Type B pancreatic cell (in vitro differentiated cells): ENCODE data around the gene TMEM87B. TPM values are rescaled to one million over a fixed set of nuclear protein-coding genes. Genes with fewer than 3 reads are reported as not detected.

Experiments used
- DNase-seq: peaks from one replicate; pipeline ENCODE4 v3.0.0; 2021; ENCODE audit warnings: mixed read lengths; ENCODE audit not compliant: unreplicated experiment; ENCODE audit errors: extremely low spot score
- H3K27ac Mint-ChIP-seq: 2 replicates; pipeline ENCODE4 v1.8.0; 2021; ENCODE audit warnings: mild to moderate bottlenecking, mixed read lengths
- H3K27me3 Mint-ChIP-seq: 2 replicates; pipeline ENCODE4 v1.8.0; 2021; ENCODE audit warnings: mixed read lengths
- H3K36me3 Mint-ChIP-seq: 2 replicates; pipeline ENCODE4 v1.8.0; 2021; ENCODE audit warnings: mixed read lengths
- H3K4me1 Mint-ChIP-seq: one replicate; pipeline ENCODE4 v1.8.0; 2021; ENCODE audit warnings: mixed read lengths; ENCODE audit not compliant: unreplicated experiment
- H3K4me3 Mint-ChIP-seq: 2 replicates; pipeline ENCODE4 v1.8.0; 2021; ENCODE audit warnings: mild to moderate bottlenecking, mixed read lengths
- H3K9me3 Mint-ChIP-seq: 2 replicates; pipeline ENCODE4 v1.8.0; 2021; ENCODE audit warnings: mixed read lengths
- CTCF ChIP-seq: fragments of 200-600 bp; sonication (generic); conservative IDR thresholded peaks from 2 replicates; pipeline ENCODE4 v1.5.0; 2021; ENCODE audit warnings: antibody characterized with exemption, mild to moderate bottlenecking
- total RNA-seq: library from RNA; stranded (reverse); gene quantifications from 2 replicates; pipeline ENCODE4 v1.2.1, GENCODE V29; 2021; ENCODE audit warnings: low replicate concordance

Gene TMEM87B
- total RNA-seq, 1 donor from 2014 or later = 15.5 TPM

- Mint-ChIP-seq H3K27ac (no peak overlapping the region), H3K4me3 (no peak overlapping the region), H3K36me3 (no peaks in the 10 kb centered on the region), H3K9me3 (no peaks in the 10 kb centered on the region), H3K27me3 (no peaks in the 10 kb centered on the region), H3K4me1 (peaks cover 16% of the 10 kb centered on the region)
- no peak for DNase-seq
- no peak for TF ChIP-seq CTCF
These were observed 98.1 kb downstream of the TMEM87B start for GRCh38 chr2:112153179-112153490.

DNA sequence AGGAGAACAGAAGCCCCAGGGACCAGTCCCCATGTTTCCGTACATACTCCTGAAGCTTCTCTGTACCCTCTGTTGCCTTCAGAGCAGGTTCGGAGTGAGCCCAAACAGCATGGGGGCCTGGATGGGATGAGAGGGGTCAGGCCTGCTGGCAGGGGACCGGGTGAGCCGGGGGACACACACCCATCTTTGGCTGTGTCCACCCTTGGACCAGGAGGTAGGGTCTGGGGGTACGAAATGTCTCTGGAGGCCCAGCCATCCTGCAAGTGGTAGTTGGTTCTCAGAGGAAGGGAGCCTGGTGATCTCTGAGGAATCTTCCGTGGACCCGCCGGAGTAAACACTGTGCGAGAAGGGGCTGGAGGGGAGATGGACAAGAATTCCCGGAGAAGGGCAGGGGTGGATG lies 98.4 kb downstream of the TMEM87B start:
- Mint-ChIP-seq H3K4me1 (peaks cover 15% of the 10 kb centered on the region), H3K27me3 (no peaks in the 10 kb centered on the region), H3K36me3 (no peaks in the 10 kb centered on the region), H3K9me3 (no peaks in the 10 kb centered on the region), H3K4me3 (no peak overlapping the region), H3K27ac (no peak overlapping the region)
- no peak for DNase-seq
- no peak for TF ChIP-seq CTCF

- peaks cover 15% of the 10 kb centered on the region for H3K4me1 Mint-ChIP-seq
- no peaks in the 10 kb centered on the region for H3K36me3 Mint-ChIP-seq
- TF ChIP-seq CTCF = no peak
- no peak overlapping the region for H3K27ac Mint-ChIP-seq
- no peak overlapping the region for H3K4me3 Mint-ChIP-seq
- DNase-seq = no peak
- no peaks in the 10 kb centered on the region for H3K27me3 Mint-ChIP-seq
- peaks cover 5% of the 10 kb centered on the region for H3K9me3 Mint-ChIP-seq
These were observed 99.4 kb downstream of the TMEM87B start for GRCh38 chr2:112154246-112155117.

DNA sequence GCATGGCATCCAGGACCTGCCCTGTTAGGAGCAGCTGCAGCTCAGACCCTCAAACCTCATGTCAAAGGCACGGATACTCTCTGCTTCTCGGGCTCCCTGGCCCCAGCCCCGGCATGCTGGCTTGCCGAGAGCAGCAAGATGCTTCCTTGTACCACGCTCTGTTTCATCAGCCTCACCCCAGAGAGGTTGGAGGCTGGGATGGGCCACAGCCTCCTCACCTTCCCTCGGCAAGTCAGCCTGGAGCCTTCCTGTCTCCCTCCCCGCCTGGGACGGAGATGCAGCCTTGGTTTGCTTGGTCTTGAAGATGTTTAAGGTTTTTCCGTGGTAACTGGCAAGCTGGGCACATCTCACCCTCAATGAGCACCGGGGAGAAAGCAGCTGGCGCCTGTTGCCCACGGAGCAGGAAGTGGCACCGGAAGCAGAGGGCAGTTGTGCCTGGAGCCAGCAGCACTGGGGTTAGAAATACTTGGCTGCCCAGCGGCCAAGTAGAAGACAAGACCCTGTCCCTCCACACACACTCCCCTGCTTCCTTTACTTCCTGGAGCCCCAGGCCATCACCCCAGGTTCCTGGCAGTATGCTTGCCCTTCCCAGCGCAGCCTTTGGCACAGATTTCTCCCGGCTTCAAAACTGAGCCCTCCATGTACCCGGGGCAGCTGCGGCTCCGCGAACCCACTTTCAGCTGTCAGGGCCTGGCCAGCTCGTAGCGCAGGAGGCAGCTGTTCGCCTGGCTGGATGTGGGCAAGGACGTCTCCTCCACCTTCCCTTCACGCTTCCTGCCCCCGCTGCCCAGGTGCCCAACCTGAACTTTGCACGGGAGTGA lies 100.5 kb downstream of the TMEM87B start:
- peaks cover 10% of the 10 kb centered on the region for H3K4me1 Mint-ChIP-seq
- H3K9me3 Mint-ChIP-seq = peaks cover 5% of the 10 kb centered on the region
- no peak for TF ChIP-seq CTCF
- no peak for DNase-seq
- no peak overlapping the region for H3K4me3 Mint-ChIP-seq
- H3K36me3 Mint-ChIP-seq = peaks cover 3% of the 10 kb centered on the region
- peak overlapping the region; percentile 23 for H3K27ac Mint-ChIP-seq
- no peaks in the 10 kb centered on the region for H3K27me3 Mint-ChIP-seq

- H3K27ac Mint-ChIP-seq = peak overlapping the region; percentile 23
- no peak for TF ChIP-seq CTCF
- H3K9me3 Mint-ChIP-seq = peaks cover 5% of the 10 kb centered on the region
- no peak overlapping the region for H3K4me3 Mint-ChIP-seq
- no peak for DNase-seq
- no peaks in the 10 kb centered on the region for H3K27me3 Mint-ChIP-seq
- peaks cover 3% of the 10 kb centered on the region for H3K36me3 Mint-ChIP-seq
- peaks cover 8% of the 10 kb centered on the region for H3K4me1 Mint-ChIP-seq
These were observed 101.3 kb downstream of the TMEM87B start for GRCh38 chr2:112156152-112156986.
